Fibroblast of the conjunctiva (primary cell): ENCODE data around the gene MEF2D.
A peak's percentile ranks its signal among the peaks of the same experiment; 100 is the strongest.

Source experiments
- DNase-seq: peaks from one replicate; pipeline ENCODE4 v3.0.0-alpha.2; 2010; ENCODE audit warnings: low read depth

The MEF2D gene

GRCh38 chr1:156523801-156524480 lies 23.4 kb upstream of the MEF2D start:
- no peak for DNase-seq

GRCh38 chr1:156522443-156522970 lies 21.9 kb upstream of the MEF2D start:
- DNase-seq = no peak

DNA sequence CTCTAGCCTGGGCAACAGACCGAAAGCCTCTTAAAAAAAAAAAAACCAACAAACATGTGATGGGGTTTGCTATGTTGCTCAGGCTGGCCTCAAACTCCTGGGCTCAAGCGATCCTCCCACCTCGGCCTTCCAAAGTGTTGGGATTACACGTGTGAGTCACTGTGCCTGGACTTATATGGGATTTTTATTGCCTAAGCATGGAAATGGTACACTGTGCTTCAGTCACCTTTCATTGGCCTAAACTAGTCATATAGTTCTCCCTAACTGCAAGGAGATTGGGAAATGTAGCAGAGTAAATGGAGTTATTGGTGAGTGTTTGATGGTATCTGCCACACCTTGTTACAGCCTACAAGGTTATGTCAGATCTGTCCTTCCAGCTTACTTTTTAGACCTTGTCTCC lies 17.2 kb upstream of the MEF2D start:
- DNase-seq = no peak

DNA sequence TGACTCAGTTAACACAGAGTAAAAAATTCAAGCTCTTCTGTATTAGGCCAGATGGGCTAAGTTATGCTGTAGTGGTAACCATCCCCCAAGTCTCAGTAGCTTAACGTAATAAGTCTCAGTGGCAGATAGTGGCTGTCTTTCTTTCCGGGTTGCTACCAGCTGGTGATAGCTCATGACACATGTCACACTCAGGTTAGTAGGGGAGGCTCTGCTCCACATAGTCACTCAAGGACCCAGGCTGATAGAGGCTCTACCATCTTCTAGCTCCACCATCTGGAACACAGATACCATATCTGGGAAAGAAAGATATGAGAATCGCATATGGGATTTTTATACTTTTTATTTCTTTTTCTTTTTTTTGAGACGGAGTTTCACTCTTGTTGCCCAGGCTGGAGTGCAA lies 16.2 kb upstream of the MEF2D start:
- no peak for DNase-seq

DNA sequence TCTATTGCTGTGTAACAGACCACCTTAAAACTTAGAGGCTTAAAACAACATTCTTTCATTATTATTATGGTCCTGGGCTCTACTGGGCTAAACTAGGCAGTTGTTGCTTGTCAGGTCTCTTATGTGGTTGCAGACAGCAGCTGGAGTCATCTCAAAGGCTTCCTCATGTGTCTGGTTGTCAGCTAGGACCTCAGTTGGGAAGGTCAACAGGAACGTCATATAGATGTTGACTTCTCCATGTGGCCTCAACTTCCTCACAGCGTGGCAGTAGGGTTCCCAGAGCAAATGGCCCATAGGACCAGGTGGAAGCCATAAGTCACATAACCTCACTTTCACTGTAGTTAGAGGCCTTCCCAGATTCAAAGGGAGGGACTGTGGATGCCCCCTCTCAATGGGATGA lies 15.4 kb upstream of the MEF2D start:
- no peak for DNase-seq

- DNase-seq = no peak
These were observed 12.6 kb upstream of the MEF2D start for GRCh38 chr1:156513185-156513584.

DNA sequence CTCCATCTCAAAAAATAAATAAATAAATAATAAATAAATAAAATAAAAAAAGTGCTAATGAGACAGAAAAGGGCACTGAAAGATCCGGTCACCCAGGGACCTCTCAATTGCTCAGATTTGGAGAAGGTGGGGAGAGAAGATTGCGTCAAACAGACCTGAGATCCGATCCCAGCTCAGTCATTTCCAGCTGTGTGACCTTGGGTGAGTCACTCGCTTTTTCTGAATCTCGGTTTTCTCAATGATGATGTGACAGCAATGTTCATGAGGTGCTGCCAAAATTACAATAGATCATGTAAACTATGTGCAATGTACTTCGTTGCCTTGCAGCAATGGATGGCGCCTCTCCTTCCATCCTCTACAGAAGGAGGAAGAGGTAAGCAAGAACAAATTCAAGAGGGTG lies 11.1 kb upstream of the MEF2D start:
- peak; percentile 47 for DNase-seq

DNA sequence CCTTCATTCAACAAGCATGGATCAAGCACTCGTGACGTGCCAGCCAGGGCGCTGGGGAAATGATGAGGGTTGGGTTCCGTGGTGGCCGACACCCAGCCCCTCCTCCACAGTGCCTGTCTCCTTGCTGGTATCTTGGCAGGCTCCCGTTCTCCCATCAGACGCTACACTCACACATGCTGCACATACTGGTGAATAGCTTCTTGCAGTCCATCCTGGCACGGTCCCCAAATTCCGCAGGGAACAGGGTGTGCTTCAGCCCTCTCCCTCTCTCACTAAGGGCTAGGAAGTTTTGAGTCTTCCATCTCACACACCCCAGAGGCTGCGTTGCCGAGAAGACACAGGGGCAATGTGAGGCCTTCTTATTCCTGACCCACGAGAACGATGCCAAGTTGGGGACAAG lies 10.1 kb upstream of the MEF2D start:
- DNase-seq = peak; percentile 80

- no peak for DNase-seq
These were observed 9.0 kb upstream of the MEF2D start for GRCh38 chr1:156509424-156510034.

DNA sequence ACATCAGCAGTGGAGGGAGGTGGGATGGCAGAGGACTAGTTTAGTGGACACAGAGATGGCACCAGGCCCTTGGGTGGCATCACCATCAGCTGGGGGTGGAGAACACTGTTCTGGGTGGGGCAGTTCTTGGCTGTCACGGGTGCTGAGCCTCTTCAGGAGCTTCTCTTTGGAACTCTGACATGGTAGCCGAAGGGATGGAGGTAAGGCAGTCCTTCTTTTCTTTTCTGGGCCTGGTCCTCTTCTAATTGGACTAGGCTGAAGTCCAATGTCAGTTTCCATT lies 8.3 kb upstream of the MEF2D start:
- no peak for DNase-seq

GRCh38 chr1:156508205-156508954 lies 7.8 kb upstream of the MEF2D start:
- no peak for DNase-seq

DNA sequence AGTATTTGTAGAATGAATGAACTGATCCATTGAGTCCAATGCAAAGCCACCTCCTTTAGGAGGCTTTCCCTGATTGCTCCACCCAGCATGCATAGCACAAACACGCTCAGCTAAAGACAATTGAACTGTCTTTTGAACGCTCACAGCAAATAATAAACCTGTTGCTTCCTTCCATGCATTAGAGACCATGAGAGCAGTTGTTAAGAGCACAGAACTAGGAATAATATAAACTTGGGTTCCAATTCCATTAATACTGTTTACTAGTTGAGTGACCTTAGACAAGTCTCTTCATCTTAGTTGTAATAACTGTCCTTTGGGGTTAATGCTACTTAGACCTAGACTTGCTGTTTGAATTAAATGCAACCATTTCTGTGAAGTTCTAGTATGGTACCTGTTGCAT lies 5.9 kb upstream of the MEF2D start:
- no peak for DNase-seq

DNA sequence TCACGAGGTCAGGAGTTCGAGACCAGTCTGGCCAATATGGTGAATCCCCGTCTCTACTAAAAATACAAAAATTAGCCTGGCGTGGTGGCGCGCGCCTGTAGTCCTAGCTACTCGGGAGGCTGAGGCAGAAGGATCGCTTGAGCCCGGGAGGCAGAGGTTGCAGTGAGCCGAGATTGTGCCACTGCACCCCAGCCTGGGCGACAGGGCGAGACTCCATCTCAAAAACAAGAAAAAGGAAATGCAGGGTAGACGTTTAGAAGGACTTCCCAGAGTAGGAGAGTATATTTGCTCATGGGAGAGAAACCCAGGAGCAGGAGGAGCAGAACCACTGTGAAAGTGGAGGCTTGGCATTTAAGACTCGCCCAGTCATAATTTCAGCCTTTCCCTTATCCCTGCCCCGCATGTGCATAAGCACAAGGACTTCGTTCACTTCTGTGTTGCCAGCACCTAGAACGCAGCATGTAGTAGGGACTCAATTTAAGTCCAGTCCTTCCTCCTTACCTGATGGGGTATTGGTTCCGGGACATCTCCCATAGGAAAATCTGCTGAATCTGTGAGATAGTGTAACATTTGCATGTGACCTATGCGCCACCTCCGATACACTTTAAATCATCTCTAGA lies 5.2 kb upstream of the MEF2D start:
- no peak for DNase-seq

DNA sequence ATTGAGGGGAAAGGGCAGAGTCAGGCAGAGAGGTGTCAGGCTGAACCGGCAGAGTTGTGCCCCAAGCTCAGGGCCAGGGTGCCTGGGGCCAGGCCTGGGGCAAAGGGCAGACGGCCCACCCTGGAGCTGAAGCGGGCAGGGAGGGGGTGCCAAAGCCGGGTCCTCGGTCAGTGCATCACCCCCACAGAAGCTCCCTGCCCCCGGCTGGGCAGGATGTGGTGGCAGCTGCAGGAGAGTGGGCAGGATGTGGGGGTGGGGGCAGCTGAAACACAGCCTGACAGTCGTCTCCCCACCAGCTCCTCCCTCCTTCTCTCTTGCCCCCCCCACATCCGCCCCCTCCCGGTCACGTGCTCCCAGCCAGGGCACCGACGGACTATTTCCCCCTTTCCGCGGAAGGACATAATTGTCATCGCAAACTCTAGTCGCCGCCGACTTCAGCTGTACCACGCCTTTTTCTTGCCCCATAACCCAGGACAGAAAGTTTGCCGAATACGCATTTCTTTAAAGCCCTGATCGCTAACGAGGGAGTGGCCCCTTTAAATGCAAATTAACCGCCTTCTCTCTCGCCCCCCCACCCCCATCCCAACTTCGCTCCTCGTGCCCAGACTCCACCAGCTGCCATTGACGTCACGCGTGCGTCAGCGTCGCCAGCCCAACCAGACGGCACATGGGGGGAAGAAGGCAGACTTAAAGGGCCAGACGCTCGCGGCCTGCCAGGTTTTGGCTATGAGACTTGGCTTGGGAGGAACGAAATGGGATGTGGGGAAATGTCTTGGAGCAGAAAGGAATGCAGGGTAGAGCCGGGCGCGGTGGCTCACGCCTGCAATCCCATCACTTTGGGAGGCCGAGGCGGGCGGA lies 4.5 kb upstream of the MEF2D start:
- peak; percentile 98 for DNase-seq

- DNase-seq = no peak
These were observed 3.9 kb upstream of the MEF2D start for GRCh38 chr1:156504438-156504813.

GRCh38 chr1:156503698-156504437 lies 3.3 kb upstream of the MEF2D start:
- DNase-seq = no peak

DNA sequence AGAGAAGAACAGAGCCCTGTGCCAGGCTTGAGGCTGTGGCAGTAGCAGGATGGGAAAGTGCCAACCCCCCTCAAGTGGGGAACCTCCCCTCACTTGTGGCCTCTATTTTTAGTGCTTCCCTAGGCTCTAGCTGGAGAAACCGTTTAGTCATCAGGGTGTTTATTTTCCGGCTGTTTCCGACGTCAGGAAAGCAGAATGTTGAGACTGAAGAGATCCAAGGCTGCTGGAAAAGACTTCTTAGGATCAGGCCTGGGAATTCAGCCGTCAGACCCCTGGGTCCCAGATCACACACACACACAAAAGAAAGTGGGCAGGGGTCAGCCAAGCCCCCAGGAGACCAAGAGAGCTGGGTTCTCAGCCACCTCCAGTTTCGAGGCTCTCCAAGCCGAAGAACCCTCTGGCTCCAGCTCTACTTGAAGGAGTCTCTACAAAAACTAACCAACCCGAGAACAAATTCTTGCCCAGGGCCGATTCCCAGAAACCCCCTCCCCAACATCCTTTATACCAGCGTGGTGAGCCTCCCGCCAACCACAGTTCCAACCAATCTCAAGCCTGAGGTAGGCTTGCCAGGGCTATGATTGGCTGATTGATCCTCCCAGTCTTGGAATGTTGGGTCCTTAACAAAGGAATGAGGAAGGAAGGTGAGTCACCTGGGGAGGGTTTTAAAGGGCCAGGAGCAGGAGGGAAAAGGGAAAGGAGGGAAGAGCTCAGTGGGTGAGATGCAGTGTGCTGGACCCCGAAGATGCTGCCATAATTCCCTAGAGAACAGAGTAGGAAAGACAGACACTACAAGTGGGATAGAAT lies 2.5 kb upstream of the MEF2D start:
- DNase-seq = peak; percentile 74

DNA sequence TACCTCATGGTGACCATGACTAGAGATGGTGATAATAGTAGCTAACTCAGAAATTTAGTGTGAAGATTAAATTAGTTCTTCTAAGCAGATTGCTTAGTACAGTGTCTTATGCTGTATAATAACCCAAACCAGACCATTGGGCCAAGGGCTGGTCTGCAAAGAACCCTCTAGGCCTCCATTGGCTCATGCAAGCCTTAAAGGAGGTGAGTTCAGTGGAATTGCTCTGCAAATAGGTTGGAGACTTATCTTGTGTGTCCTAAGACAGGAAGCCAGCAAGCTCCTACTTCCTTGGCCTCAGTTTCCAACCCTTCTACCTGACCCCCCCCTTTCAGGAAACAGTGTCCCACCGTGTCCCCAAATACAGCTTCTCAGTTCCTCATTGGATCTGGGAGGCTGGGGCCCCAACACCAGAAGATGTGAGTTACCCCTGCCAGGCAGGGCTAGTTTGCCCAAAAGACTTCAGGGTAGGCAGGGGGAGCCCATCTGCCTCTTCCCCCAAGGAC lies 1.9 kb upstream of the MEF2D start:
- no peak for DNase-seq

DNA sequence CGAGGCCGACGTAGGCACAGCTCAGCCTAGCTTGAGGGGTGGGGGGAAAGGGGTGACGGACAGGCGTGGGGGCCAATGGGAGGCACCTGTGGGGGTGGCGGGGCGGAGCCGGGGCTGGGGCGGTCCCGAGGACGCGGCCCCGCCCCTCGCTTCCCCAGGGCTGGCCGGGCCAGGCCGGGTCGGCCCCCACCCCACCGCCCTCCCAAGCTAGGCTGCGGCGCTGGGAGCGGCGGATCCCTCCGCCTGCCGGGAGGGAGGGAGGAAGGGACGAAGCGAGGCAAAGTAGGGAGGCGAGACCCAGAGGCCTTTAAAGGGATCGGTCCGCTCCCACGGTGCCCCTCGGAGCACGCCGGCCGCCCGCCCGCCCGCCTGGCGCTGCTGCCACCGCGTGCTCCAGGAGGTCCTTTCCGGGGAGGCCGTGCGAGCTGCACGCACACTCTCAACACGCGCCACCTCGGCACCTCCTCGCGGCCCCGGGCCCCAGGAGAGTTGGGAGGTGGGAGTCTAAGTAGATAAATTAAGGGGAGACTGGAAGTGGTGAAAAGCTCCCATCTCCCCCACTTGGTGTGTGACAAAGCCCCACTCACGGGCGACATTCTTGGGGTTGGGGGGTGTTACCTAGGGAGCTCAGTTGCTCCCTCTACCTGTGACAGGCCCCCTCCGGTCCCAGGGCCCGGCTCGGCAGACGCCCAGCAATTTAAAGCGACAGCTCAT lies 375 bp upstream of the MEF2D start:
- DNase-seq = peak; percentile 92
